IMR-90 (cell line): ENCODE data around the gene FBH1. TPM values are rescaled to one million over a fixed set of nuclear protein-coding genes. Genes with fewer than 3 reads are reported as not detected.
A peak's percentile ranks its signal among the peaks of the same experiment; 100 is the strongest.

ENCODE experiments used
- ATAC-seq: fragments of 200-7000 bp; cut with Tn5 transposase; 2 replicates; pipeline ENCODE4 v1.9.1; 2020; ENCODE audit warnings: low read depth, mild to moderate bottlenecking, moderate library complexity
- BruUV-seq: library from RNA; stranded (reverse); fragments of 400-500 nt; replicated peaks from 2 replicates; lab custom pipeline; 2021; lab: Mats Ljungman, UMichigan
- CTCF ChIA-PET: fragments of 300-600 bp; formaldehyde crosslinking; extraction: SDS; loops from one replicate; lab custom pipeline; 2021; ENCODE audit warnings: antibody characterized with exemption; lab: Yijun Ruan, JAX
- POLR2A ChIA-PET: fragments of 300-600 bp; sonication (Branson Sonifier 250); formaldehyde crosslinking; loops from one replicate; lab custom pipeline; 2022; ENCODE audit warnings: antibody characterized with exemption; ENCODE audit not compliant: unreplicated experiment; lab: Charles Lee
- DNase-seq: peaks from one replicate; pipeline ENCODE4 v3.0.0; 2013
- H2AFZ ChIP-seq: replicated peaks from 2 replicates; pipeline ENCODE3; 2013; ENCODE audit warnings: low read length, mild to moderate bottlenecking; ENCODE audit not compliant: poor library complexity
- H2AK5ac ChIP-seq: 2 replicates; pipeline ENCODE4 v1.6.1; 2013; ENCODE audit warnings: low read depth, low read length, inconsistent platforms
- H2AK9ac ChIP-seq: replicated peaks from 2 replicates; pipeline ENCODE3; 2013; ENCODE audit warnings: mild to moderate bottlenecking, low read depth, low read length, moderate library complexity; ENCODE audit not compliant: poor library complexity
- H2BK120ac ChIP-seq: 2 replicates; pipeline ENCODE4 v1.6.1; 2013; ENCODE audit warnings: low read depth, low read length, inconsistent platforms
- H2BK15ac ChIP-seq: 3 replicates; pipeline ENCODE4 v1.6.1; 2013; ENCODE audit warnings: low read depth, low read length, inconsistent platforms
- H2BK20ac ChIP-seq: 2 replicates; pipeline ENCODE4 v1.6.1; 2013; ENCODE audit warnings: low read depth, mild to moderate bottlenecking, inconsistent platforms, low read length, moderate library complexity
- H2BK5ac ChIP-seq: 2 replicates; pipeline ENCODE4 v1.6.1; 2013; ENCODE audit warnings: mild to moderate bottlenecking, low read depth, low read length, inconsistent platforms; ENCODE audit not compliant: poor library complexity, severe bottlenecking
- H3K14ac ChIP-seq: replicated peaks from 2 replicates; pipeline ENCODE4 v1.6.1; 2013; ENCODE audit warnings: low read depth, low read length, inconsistent platforms
- H3K18ac ChIP-seq: 2 replicates; pipeline ENCODE4 v1.6.1; 2013; ENCODE audit warnings: low read depth, low read length, control low read depth
- H3K23ac ChIP-seq: 2 replicates; pipeline ENCODE4 v1.6.1; 2013; ENCODE audit warnings: low read depth, low read length, inconsistent platforms
- H3K27ac ChIP-seq: 2 replicates; pipeline ENCODE4 v1.5.1; 2013; ENCODE audit warnings: mild to moderate bottlenecking, control low read depth, low read length; ENCODE audit not compliant: insufficient read depth
- H3K27me3 ChIP-seq: 2 replicates; pipeline ENCODE4 v1.6.1; 2013; ENCODE audit warnings: low read length; ENCODE audit not compliant: control insufficient read depth, insufficient read depth
- H3K36me3 ChIP-seq: 2 replicates; pipeline ENCODE4 v1.6.1; 2013; ENCODE audit warnings: low read length, mixed read lengths; ENCODE audit not compliant: control insufficient read depth, insufficient read depth
- H3K4ac ChIP-seq: 2 replicates; pipeline ENCODE4 v1.6.1; 2013; ENCODE audit warnings: low read depth, low read length, inconsistent platforms
- H3K4me1 ChIP-seq: 2 replicates; pipeline ENCODE4 v1.6.1; 2013; ENCODE audit warnings: low read length, mixed read lengths; ENCODE audit not compliant: control insufficient read depth, insufficient read depth
- H3K4me2 ChIP-seq: 2 replicates; pipeline ENCODE4 v1.6.1; 2013; ENCODE audit warnings: low read depth, mild to moderate bottlenecking, control low read depth, low read length, moderate library complexity
- H3K4me3 ChIP-seq: 2 replicates; pipeline ENCODE4 v1.5.1; 2013; ENCODE audit warnings: low read depth, mild to moderate bottlenecking, control low read depth, low read length, moderate library complexity; ENCODE audit not compliant: insufficient read depth
- H3K56ac ChIP-seq: 2 replicates; pipeline ENCODE4 v1.6.1; 2013; ENCODE audit warnings: low read length, inconsistent platforms; ENCODE audit not compliant: insufficient read depth; ENCODE audit errors: extremely low read depth
- H3K79me1 ChIP-seq, 2 experiments: 2 replicates each; pipeline ENCODE4 v1.6.1; 2013; ENCODE audit warnings: low read length in 2 of 2, inconsistent platforms in 1 of 2, low read depth in 1 of 2
- H3K9ac ChIP-seq: 2 replicates; pipeline ENCODE4 v1.6.1; 2013; ENCODE audit warnings: low read depth, low read length, control low read depth
- H3K9me1 ChIP-seq: 2 replicates; pipeline ENCODE4 v1.6.1; 2013; ENCODE audit warnings: low read length, inconsistent platforms; ENCODE audit not compliant: insufficient read depth
- H3K9me3 ChIP-seq: 2 replicates; pipeline ENCODE4 v1.6.1; 2013; ENCODE audit warnings: low read length; ENCODE audit not compliant: control insufficient read depth, insufficient read depth
- H4K20me1 ChIP-seq: 2 replicates; pipeline ENCODE4 v1.6.1; 2013; ENCODE audit warnings: low read length, inconsistent platforms; ENCODE audit not compliant: insufficient read depth
- H4K5ac ChIP-seq: 2 replicates; pipeline ENCODE4 v1.6.1; 2013; ENCODE audit warnings: mild to moderate bottlenecking, low read depth, low read length, control low read depth
- H4K8ac ChIP-seq, 2 experiments: 2 replicates each; pipeline ENCODE4 v1.6.1; 2013; ENCODE audit warnings: low read depth in 2 of 2, low read length in 2 of 2, control low read depth in 1 of 2, inconsistent platforms in 1 of 2
- H4K91ac ChIP-seq: 2 replicates; pipeline ENCODE4 v1.6.1; 2013; ENCODE audit warnings: low read depth, low read length, inconsistent platforms; ENCODE audit not compliant: insufficient read depth
- MAFK ChIP-seq: IDR thresholded peaks from 2 replicates; pipeline ENCODE4 v1.6.1; 2012; ENCODE audit warnings: low read depth, low read length, improper control_type of control experiment
- MAZ ChIP-seq: IDR thresholded peaks from 2 replicates; pipeline ENCODE4 v1.6.1; 2012; ENCODE audit warnings: low read depth, mild to moderate bottlenecking, low read length, improper control_type of control experiment, moderate library complexity, borderline replicate concordance
- NFE2L2 ChIP-seq: fragments of 150-350 bp; IDR thresholded peaks from 2 replicates; pipeline ENCODE4 v1.6.1; 2016; ENCODE audit warnings: low read depth, mild to moderate bottlenecking, low read length
- WGBS, 2 experiments: methylation state at CpG; one replicate each; pipeline versions ENCODE4 v1.1.5 to v1.1.7; 2013; ENCODE audit warnings: missing lambda C conversion rate in 2 of 2; ENCODE audit not compliant: insufficient read length in 1 of 2; ENCODE audit errors: extremely low coverage in 2 of 2; 5-methylcytosine and 5-hydroxymethylcytosine counted together
- dilution Hi-C: fragments of 300-500 bp; cut with HindIII; formaldehyde crosslinking; loops from one replicate; pipeline ENCODE4 v1.14.3; 2018; ENCODE audit warnings: low sequenced_read_pairs; ENCODE audit not compliant: unreplicated experiment
- in situ Hi-C: fragments of 300-500 bp; cut with MboI; formaldehyde crosslinking; loops from 3 replicates; pipeline ENCODE4 v1.14.3; 2019; ENCODE audit warnings: low sequenced_read_pairs, inconsistent platforms, mixed read lengths
- intact Hi-C: fragments of 100-400 bp; cut with micrococcal nuclease; formaldehyde crosslinking; loops from 2 replicates; pipeline ENCODE4 v1.10.0; 2022
- polyA plus RNA-seq, 3 experiments: library from polyadenylated mRNA; depleted of rRNA; stranded (reverse); fragments of >200 nt; gene quantifications; 2 replicates each; pipeline ENCODE4 v1.2.3, GENCODE V29; 2012; ENCODE audit warnings: low replicate concordance in 1 of 3
- total RNA-seq: library from RNA; depleted of rRNA; stranded (reverse); fragments of >200 nt; gene quantifications from 2 replicates; pipeline ENCODE4 v1.2.3, GENCODE V29; 2012
- TF ChIP-seq, protein P1 (sequence below): fragments of 150-350 bp; IDR thresholded peaks from 2 replicates; pipeline ENCODE4 v1.6.1; 2017; ENCODE audit warnings: mild to moderate bottlenecking, antibody characterized with exemption, low read length, low read depth

The FBH1 gene
- total and polyA plus RNA-seq, 2 of the 4 experiments (the other 2 are of a cell fraction): 59.3 to 72.2 TPM

DNA sequence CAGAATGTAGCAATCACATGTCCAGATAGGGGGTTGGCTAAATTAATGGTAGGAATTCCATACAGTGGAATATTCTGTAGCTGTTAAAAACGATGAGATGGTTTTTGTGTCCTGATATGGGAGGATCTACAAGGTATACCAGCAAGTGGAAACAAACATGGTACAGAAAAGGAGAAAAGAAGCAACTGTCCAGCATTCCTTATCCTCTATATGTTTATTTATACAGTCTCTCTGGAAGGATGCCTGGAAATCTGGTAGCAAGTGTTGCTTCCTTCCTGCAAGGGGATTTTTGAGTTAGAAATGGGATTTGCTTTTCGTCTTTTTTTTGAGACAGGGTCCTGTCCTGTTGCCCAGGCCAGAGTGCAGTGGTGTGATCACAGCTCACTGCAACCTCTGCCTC lies 68.0 kb downstream of the FBH1 start (continued):
- TF ChIP-seq, protein P1, sequence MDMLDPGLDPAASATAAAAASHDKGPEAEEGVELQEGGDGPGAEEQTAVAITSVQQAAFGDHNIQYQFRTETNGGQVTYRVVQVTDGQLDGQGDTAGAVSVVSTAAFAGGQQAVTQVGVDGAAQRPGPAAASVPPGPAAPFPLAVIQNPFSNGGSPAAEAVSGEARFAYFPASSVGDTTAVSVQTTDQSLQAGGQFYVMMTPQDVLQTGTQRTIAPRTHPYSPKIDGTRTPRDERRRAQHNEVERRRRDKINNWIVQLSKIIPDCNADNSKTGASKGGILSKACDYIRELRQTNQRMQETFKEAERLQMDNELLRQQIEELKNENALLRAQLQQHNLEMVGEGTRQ: no peak
- TF ChIP-seq MAZ (no peak), MAFK (no peak)

DNA sequence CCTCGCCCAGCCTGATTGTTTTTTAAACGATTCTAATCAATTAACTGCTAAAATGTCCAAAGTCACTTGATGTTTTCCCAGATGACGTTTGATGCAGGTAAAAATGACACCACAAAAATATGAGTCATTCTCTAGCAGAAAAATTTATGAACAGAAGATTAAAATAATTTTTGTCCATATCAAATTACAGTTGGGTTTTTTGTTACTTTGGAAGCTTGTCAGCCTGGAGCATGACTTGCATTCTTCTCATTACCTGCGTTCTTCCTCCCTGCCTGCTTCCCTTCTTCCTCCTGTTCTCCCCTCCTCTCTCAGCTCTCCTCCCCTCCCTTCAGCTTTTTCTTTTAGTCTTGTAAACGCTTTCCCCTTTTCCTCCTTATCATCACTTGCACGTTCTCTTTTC lies 68.6 kb downstream of the FBH1 start:
- no TSS peak for BruUV-seq
- Histone ChIP-seq H3K56ac (no peak overlapping the region), H2BK5ac (peak overlapping the region; percentile 82), H3K4ac (peak overlapping the region; percentile 78), H4K20me1 (no peaks in the 10 kb centered on the region), H2AFZ (no peak overlapping the region), H3K36me3 (peaks cover 5% of the 10 kb centered on the region; the same call in 1 of the 2 replicates), H2BK20ac (peak overlapping the region; percentile 86), H3K4me1 (peaks cover 18% of the 10 kb centered on the region), H3K23ac (peak overlapping the region; percentile 48; the same call in 1 of the 2 replicates), H3K14ac (peak overlapping the region; percentile 54; the same call in 1 of the 2 replicates), H2AK9ac (no peak overlapping the region), H3K9me1 (peaks cover 26% of the 10 kb centered on the region), H3K18ac (peak overlapping the region; percentile 61; the same call in 1 of the 2 replicates), H3K79me1 (peaks cover 0 to 18% of the 10 kb centered on the region in 2 experiments; a peak in 1 of 4 replicates), H3K9ac (no peak overlapping the region), H4K8ac (peak overlapping the region in 1 of 2 experiments; percentile 70; a peak in 1 of 4 replicates), H3K27me3 (no peaks in the 10 kb centered on the region), H2BK120ac (peak overlapping the region; percentile 86), H3K27ac (peak overlapping the region; percentile 77), H2AK5ac (peak overlapping the region; percentile 95), H3K4me2 (peak overlapping the region; percentile 76; the same call in 1 of the 2 replicates), H3K9me3 (no peaks in the 10 kb centered on the region), H4K91ac (peak overlapping the region; percentile 45), H2BK15ac (peak overlapping the region; percentile 81; the same call in 2 of the 3 replicates), H4K5ac (no peak overlapping the region), H3K4me3 (no peak overlapping the region)
- POLR2A ChIA-PET: no interaction called here
- CTCF ChIA-PET: interaction anchor here (1.0 to 1.2 kb wide), 2 partner anchors 11 to 132 kb away, joined by 3 read pairs; no protein-coding TSS in a partner anchor
- DNase-seq (peak; percentile 56), ATAC-seq (no peak)
- TF ChIP-seq, protein P1: no peak
- TF ChIP-seq NFE2L2: peak; percentile 74
- in situ Hi-C loops (no loop called here), intact Hi-C loops (loop anchor here (2.0 to 10.0 kb wide), 2 partner anchors 18 to 206 kb away; partner anchors contain the start of gene IL15RA), dilution Hi-C loops (no loop called here)
- no CpG with 5 or more reads among the region's 6 CpGs for WGBS, 2 experiments
